K562 (cell line): ENCODE data around the gene MTG1. TPM values are rescaled to one million over a fixed set of nuclear protein-coding genes. Genes with fewer than 3 reads are reported as not detected.

Experiments
- ATAC-seq: fragments of 200-7000 bp; cut with Tn5 transposase; 3 replicates; pipeline ENCODE4 v1.9.1; 2020; ENCODE audit warnings: moderate library complexity
- BruUV-seq: library from RNA; stranded (reverse); fragments of 400-500 nt; replicated peaks from 2 replicates; lab custom pipeline; 2021; lab: Mats Ljungman, UMichigan
- CTCF ChIA-PET: fragments of 300-600 bp; formaldehyde crosslinking; extraction: SDS; loops from one replicate; lab custom pipeline; 2021; ENCODE audit warnings: low intra/inter-chr PET ratio; lab: Yijun Ruan, JAX
- POLR2A ChIA-PET: fragments of 300-600, 350-650 bp; sonication (Branson Sonifier 250); formaldehyde crosslinking; extraction: SDS; loops from one replicate; lab custom pipeline; 2021; ENCODE audit warnings: antibody characterized with exemption, inconsistent platforms; lab: Yijun Ruan, JAX
- DNase-seq, 4 experiments: peaks; one replicate each; pipeline versions ENCODE4 v3.0.0 to v3.0.0-alpha.2; 2011 to 2018; ENCODE audit warnings: low spot score in 3 of 4, mixed read lengths in 3 of 4; ENCODE audit errors: extremely low read depth in 1 of 4
- FAIRE-seq: peaks from 2 replicates; lab custom pipeline; 2011; peaks lifted over from hg19 to GRCh38; lab: Jason Lieb, UNC
- H2AFZ ChIP-seq: 2 replicates; pipeline ENCODE4 v1.6.0; 2011; ENCODE audit warnings: low read depth, low read length, control low read depth, inconsistent platforms
- H3K27ac ChIP-seq: fragments of 200-600 bp; 3 replicates; pipeline ENCODE4 v1.8.0; 2011; ENCODE audit warnings: low read depth, mild to moderate bottlenecking, control low read depth, inconsistent platforms, low read length, moderate library complexity, mixed read lengths; ENCODE audit errors: extremely low read depth
- H3K27me3 ChIP-seq, 2 experiments: fragments of 300-600 bp in 1 of 2; 2 replicates in 1 of 2; 3 replicates in 1 of 2; pipeline versions ENCODE4 v1.6.0 to v1.8.0; 2011; ENCODE audit warnings: inconsistent platforms in 2 of 2, low read length in 2 of 2, mild to moderate bottlenecking in 1 of 2, mixed read lengths in 1 of 2, moderate library complexity in 1 of 2; ENCODE audit not compliant: control insufficient read depth in 2 of 2, insufficient read depth in 2 of 2
- H3K36me3 ChIP-seq: fragments of 300-600 bp; 3 replicates; pipeline ENCODE4 v1.8.0; 2011; ENCODE audit warnings: mild to moderate bottlenecking, low read length, inconsistent platforms; ENCODE audit not compliant: control insufficient read depth, insufficient read depth
- H3K4me1 ChIP-seq, 2 experiments: fragments of 200-600 bp in 1 of 2; replicated peaks in 1 of 2; 2 replicates in 1 of 2; 3 replicates in 1 of 2; pipeline versions ENCODE4 v1.5.1 to v1.8.0; 2011; ENCODE audit warnings: inconsistent platforms in 2 of 2, low read length in 2 of 2, mild to moderate bottlenecking in 1 of 2, mixed read lengths in 1 of 2, moderate library complexity in 1 of 2; ENCODE audit not compliant: control insufficient read depth in 2 of 2, insufficient read depth in 2 of 2
- H3K4me2 ChIP-seq: 2 replicates; pipeline ENCODE4 v1.6.1; 2011; ENCODE audit warnings: low read length, control low read depth, inconsistent platforms, mixed read lengths; ENCODE audit not compliant: insufficient read depth
- H3K4me3 ChIP-seq: fragments of 200-600 bp; sonication (generic), shearing (Covaris generic); 2 replicates; pipeline ENCODE4 v1.5.1; 2016; ENCODE audit warnings: control low read depth, inconsistent platforms
- H3K79me2 ChIP-seq: fragments of 200-600 bp; 3 replicates; pipeline ENCODE4 v1.8.0; 2011; ENCODE audit warnings: low read length, inconsistent platforms; ENCODE audit not compliant: control insufficient read depth, insufficient read depth
- H3K9ac ChIP-seq, 2 experiments: 2 replicates each; pipeline versions ENCODE4 v1.6.0 to v1.6.1; 2011; ENCODE audit warnings: low read depth in 2 of 2, low read length in 2 of 2, control low read depth in 1 of 2, inconsistent platforms in 1 of 2, mild to moderate bottlenecking in 1 of 2, mixed read lengths in 1 of 2; ENCODE audit not compliant: insufficient read depth in 1 of 2
- H3K9me1 ChIP-seq: one replicate; pipeline ENCODE4 v1.6.0; 2011; ENCODE audit warnings: inconsistent platforms, mild to moderate bottlenecking, low read length, moderate library complexity; ENCODE audit not compliant: control insufficient read depth, insufficient read depth
- H3K9me3 ChIP-seq: replicated peaks from 2 replicates; pipeline ENCODE4 v1.5.1; 2011; ENCODE audit warnings: low read depth, low read length, inconsistent platforms; ENCODE audit not compliant: control insufficient read depth, insufficient read depth
- H4K20me1 ChIP-seq: replicated peaks from 2 replicates; pipeline ENCODE4 v1.6.1; 2011; ENCODE audit warnings: low read length, inconsistent platforms, mixed read lengths; ENCODE audit not compliant: control insufficient read depth, insufficient read depth
- ATF2 ChIP-seq: sonication (generic); formaldehyde crosslinking; IDR thresholded peaks from 2 replicates; pipeline ENCODE4 v1.8.1; 2022; ENCODE audit warnings: missing genetic modification reagents
- BRD9 ChIP-seq: fragments of 450-650 bp; IDR thresholded peaks from 2 replicates; pipeline ENCODE4 v1.6.1; 2018; ENCODE audit warnings: low read depth; ENCODE audit not compliant: partially characterized antibody
- ELF4 ChIP-seq: fragments of 450-650 bp; formaldehyde crosslinking; IDR thresholded peaks from 2 replicates; pipeline ENCODE4 v1.4.0; 2022; ENCODE audit warnings: missing genetic modification characterization
- FOSL1 ChIP-seq: fragments of 200-800 bp; sonication (Bioruptor generic); conservative IDR thresholded peaks from 2 replicates; pipeline ENCODE4 v1.6.1; 2016; ENCODE audit warnings: missing genetic modification characterization, missing compliant biosample characterization
- HNRNPL ChIP-seq: fragments of 200-400 bp; formaldehyde crosslinking; IDR thresholded peaks from 2 replicates; pipeline ENCODE4 v1.6.1; 2017; ENCODE audit warnings: low read depth, mild to moderate bottlenecking, low read length
- ILF3 ChIP-seq: fragments of 450-650 bp; IDR thresholded peaks from 2 replicates; pipeline ENCODE4 v1.6.1; 2018; ENCODE audit warnings: antibody characterized with exemption, mild to moderate bottlenecking, moderate library complexity, borderline replicate concordance
- PML ChIP-seq: IDR thresholded peaks from 2 replicates; pipeline ENCODE4 v1.6.1; 2012; ENCODE audit warnings: low read length, inconsistent platforms
- PRMT5 ChIP-seq: sonication (generic); formaldehyde crosslinking; IDR thresholded peaks from 2 replicates; pipeline ENCODE4 v1.5.0; 2020; ENCODE audit warnings: missing genetic modification reagents
- RNF2 ChIP-seq: sonication (generic); IDR thresholded peaks from 2 replicates; pipeline ENCODE4 v1.6.1; 2016
- SLC30A9 ChIP-seq: fragments of 250-450 bp; sonication (Bioruptor Pico); IDR thresholded peaks from 2 replicates; pipeline ENCODE4 v1.8.0; 2022; ENCODE audit warnings: mild to moderate bottlenecking, moderate library complexity
- TBP ChIP-seq: optimal IDR thresholded peaks from 2 replicates; pipeline ENCODE3; 2011; ENCODE audit warnings: low read depth, low read length, improper control_type of control experiment
- TCF3 ChIP-seq: sonication (generic); formaldehyde crosslinking; IDR thresholded peaks from 2 replicates; pipeline ENCODE4 v1.4.0; 2020; ENCODE audit warnings: mild to moderate bottlenecking, missing genetic modification reagents
- ZFP30 ChIP-seq: fragments of 250-450 bp; sonication (Bioruptor Pico); IDR thresholded peaks from 2 replicates; pipeline ENCODE4 v1.8.0; 2022; ENCODE audit warnings: moderate library complexity, mild to moderate bottlenecking, inconsistent platforms, borderline replicate concordance
- ZNF133 ChIP-seq: fragments of 250-450 bp; sonication (Bioruptor Pico); IDR thresholded peaks from 2 replicates; pipeline ENCODE4 v1.4.0; 2020; ENCODE audit warnings: mild to moderate bottlenecking
- ZNF24 ChIP-seq: fragments of 450-650 bp; IDR thresholded peaks from 2 replicates; pipeline ENCODE4 v1.6.1; 2016
- ZNF561 ChIP-seq: fragments of 450-650 bp; formaldehyde crosslinking; conservative IDR thresholded peaks from 2 replicates; pipeline ENCODE4 v1.4.0; 2020; ENCODE audit warnings: mild to moderate bottlenecking, moderate library complexity
- ZNF717 ChIP-seq: fragments of 250-450 bp; sonication (Bioruptor Pico); IDR thresholded peaks from 2 replicates; pipeline ENCODE4 v1.5.0; 2021
- WGBS: fragments of 100-300 bp; shearing (Covaris generic); methylation state at CpG from one replicate; pipeline ENCODE4 v1.1.6; 2016; ENCODE audit warnings: low coverage, mixed read lengths; ENCODE audit not compliant: insufficient coverage; ENCODE audit errors: missing lambda C conversion rate; 5-methylcytosine and 5-hydroxymethylcytosine counted together
- in situ Hi-C: fragments of 300-500 bp; cut with MboI; formaldehyde crosslinking; loops from 4 replicates; pipeline ENCODE4 v1.15.0; 2018; ENCODE audit warnings: inconsistent platforms, mixed read lengths
- intact Hi-C: fragments of 100-400 bp; cut with micrococcal nuclease; formaldehyde crosslinking; loops from 2 replicates; pipeline ENCODE4 v1.14.2; 2022
- polyA plus RNA-seq, 8 experiments: library from polyadenylated mRNA; depleted of rRNA in 4 of 8; stranded (reverse) in 5 of 8; unstranded in 3 of 8; fragments of >200 nt; fragmentation: Nextera tagmentation in 2 of 8; fragmentation: Illumina TruSeq in 1 of 8; extraction: Ambion mirVana in 2 of 8; extraction: Trizol in 1 of 8; gene quantifications; 2 replicates each; pipeline versions ENCODE4 v1.2.1 to v1.2.3, GENCODE V29; 2011 to 2014; ENCODE audit warnings: inconsistent platforms in 1 of 8, missing spikeins in 1 of 8
- total RNA-seq, 7 experiments: library from RNA; depleted of rRNA in 6 of 7; stranded (reverse); fragments of >200 nt in 6 of 7; fragmentation: Illumina TruSeq in 2 of 7; extraction: Trizol in 2 of 7; gene quantifications; 2 replicates each; pipeline versions ENCODE4 v1.2.1 to v1.2.3, GENCODE V29; 2011 to 2021; ENCODE audit warnings: low replicate concordance in 1 of 7
- TF ChIP-seq, protein P1 (sequence below): sonication (generic); formaldehyde crosslinking; IDR thresholded peaks from 2 replicates; pipeline ENCODE4 v1.8.1; 2022; ENCODE audit warnings: missing genetic modification reagents

MTG1 gene
- total and polyA plus RNA-seq, 9 of the 15 experiments (the other 6 are each of a cell fraction or from before 2014, with no cell fraction given) = 2.8 to 28.2 (median 15.4) TPM

- Histone ChIP-seq H3K79me2 (peaks cover 20% of the 10 kb centered on the region), H2AFZ (no peak overlapping the region), H4K20me1 (no peaks in the 10 kb centered on the region), H3K4me2 (no peak overlapping the region), H3K9ac (no peak overlapping the region), H3K9me3 (no peaks in the 10 kb centered on the region), H3K9me1 (no peaks in the 10 kb centered on the region), H3K4me1 (peaks cover 5 to 34% of the 10 kb centered on the region in 2 experiments; a peak in 4 of 5 replicates)
- POLR2A ChIA-PET = interaction anchor here (0.7 kb wide), 1 partner anchor 8 kb away, joined by 3 read pairs; no protein-coding TSS in a partner anchor
- DNase-seq = no peak
- intact Hi-C loops = loop anchor here (10.0 kb wide), 1 partner anchor 73 kb away; no protein-coding TSS in a partner anchor
- CTCF ChIA-PET = no interaction called here
- BruUV-seq = no TSS peak
- 96% methylated on average over 6 of the region's 7 CpGs for WGBS
- FAIRE-seq = no peak
- no peak for TF ChIP-seq ZNF133 (CRISPR knock-in tag)
- no peak for TF ChIP-seq FOSL1 (tag)
- TF ChIP-seq PML = no peak
- no peak for TF ChIP-seq ZNF24
- no peak for TF ChIP-seq TCF3 (CRISPR knock-in tag)
- no peak for TF ChIP-seq ZFP30 (CRISPR knock-in tag)
- TF ChIP-seq ATF2 (CRISPR knock-in tag) = no peak
- TF ChIP-seq HNRNPL = no peak
- TF ChIP-seq TBP = no peak
- TF ChIP-seq PRMT5 (CRISPR knock-in tag) = no peak
- no peak for TF ChIP-seq ZNF561 (CRISPR knock-in tag)
- TF ChIP-seq, protein P1, sequence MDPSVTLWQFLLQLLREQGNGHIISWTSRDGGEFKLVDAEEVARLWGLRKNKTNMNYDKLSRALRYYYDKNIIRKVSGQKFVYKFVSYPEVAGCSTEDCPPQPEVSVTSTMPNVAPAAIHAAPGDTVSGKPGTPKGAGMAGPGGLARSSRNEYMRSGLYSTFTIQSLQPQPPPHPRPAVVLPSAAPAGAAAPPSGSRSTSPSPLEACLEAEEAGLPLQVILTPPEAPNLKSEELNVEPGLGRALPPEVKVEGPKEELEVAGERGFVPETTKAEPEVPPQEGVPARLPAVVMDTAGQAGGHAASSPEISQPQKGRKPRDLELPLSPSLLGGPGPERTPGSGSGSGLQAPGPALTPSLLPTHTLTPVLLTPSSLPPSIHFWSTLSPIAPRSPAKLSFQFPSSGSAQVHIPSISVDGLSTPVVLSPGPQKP = no peak
- TF ChIP-seq SLC30A9 = no peak
- no peak for TF ChIP-seq RNF2
- TF ChIP-seq ELF4 = no peak
- no peak for TF ChIP-seq BRD9
- TF ChIP-seq ILF3 = no peak
- no peak for TF ChIP-seq ZNF717
- TF ChIP-seq, all 486 proteins: peak for 0
- ATAC-seq = no peak
- no peak overlapping the region for H3K27ac ChIP-seq
- no peaks in the 10 kb centered on the region for H3K27me3 ChIP-seq
- in situ Hi-C loops = no loop called here
- H3K4me3 ChIP-seq = no peak overlapping the region
- H3K36me3 ChIP-seq = peaks cover 46% of the 10 kb centered on the region; the same call in 2 of the 3 replicates
Observed at GRCh38 chr10:133397938-133398337, 4.0 kb downstream of the MTG1 start.
